Measurements from ENCODE around the gene TXLNB.

TXLNB gene

DNA sequence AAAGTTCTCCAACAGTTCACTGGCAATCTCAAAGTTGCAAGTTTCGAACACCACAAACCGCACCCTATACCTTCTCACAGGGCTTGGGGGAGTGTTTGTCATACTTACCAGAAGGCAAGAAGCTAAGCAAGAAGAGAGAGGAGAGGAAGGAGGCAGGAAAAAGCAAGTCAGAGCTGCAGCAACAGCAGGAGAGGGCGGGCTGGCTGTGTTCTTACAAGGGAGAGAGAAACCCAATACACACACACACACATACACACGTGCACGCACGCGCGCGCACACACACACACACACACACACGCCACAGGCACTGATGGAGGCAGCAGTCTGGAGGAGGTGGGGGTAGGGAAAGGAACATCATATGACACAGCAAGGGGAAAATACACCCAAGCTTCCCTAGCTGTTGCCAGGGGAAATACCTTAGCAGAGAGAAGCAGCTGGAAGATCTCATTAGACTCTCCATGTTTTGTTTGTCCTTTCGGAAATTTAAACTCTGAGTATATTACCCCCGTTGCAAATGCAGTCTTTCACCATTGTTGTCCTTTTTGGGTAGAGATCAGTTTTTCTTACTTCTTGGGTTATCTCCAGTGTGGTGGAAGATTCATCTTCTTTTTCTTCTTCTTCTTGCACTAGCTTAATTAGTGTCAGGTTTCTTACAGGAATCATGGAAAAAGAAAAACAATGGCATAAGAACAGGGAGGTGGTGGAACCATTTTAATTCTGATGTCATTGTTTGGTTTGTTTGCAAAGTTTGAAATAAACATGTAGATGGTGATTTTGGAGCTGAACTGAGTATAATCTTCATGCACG, at the start of gene TXLNB:
TSS of gene TXLNB (minus strand) at position 186 of the 807 bp plus-strand sequence. CDS start 3,099 bp downstream, outside the sequence.
- DNase-seq (ENCODE audit: low read depth), result peak; percentile 69

GRCh38 chr6:139341060-139341459, 49.3 kb upstream of the TXLNB start:
- DNase-seq (ENCODE audit: low read depth), result no peak

DNA sequence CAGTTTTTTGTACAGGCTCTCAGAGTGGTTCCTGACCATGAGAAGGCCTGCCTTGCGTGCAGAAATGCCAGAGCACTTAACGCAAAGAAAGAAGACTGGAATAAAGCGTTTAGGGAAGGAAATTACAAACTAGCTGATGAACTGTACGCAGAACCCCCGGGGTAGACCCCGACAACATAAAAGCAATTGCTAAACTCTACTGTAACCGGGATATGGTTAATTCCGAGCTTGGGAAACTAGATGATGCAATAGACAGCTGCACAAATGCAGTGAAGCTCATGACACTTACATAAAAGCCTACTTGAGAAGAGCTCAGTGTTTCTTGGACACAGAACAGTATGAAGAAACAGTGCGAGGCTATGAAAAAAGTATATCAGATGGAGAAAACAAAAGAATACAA, 47.0 kb upstream of the TXLNB start:
- DNase-seq (ENCODE audit: low read depth), result no peak

DNA sequence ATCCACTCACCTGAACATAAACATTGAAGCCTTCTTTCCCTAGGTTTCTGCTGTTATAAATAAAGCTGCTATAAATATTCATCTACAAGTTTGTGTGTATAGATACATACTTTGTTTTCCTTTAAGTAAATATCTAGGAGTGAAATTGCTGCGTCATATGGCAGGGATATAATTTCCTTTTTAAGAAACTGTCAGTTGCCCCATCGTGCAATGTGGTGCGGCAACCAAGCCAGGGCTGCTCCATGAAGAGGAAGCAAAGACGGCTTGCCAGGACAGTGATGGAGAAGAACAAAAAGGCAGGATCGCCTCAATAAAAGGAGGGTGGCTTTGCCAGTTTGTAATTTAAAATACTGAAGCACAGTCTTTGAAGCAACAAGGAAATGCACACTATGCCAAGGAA, 46.0 kb upstream of the TXLNB start:
- no peak for DNase-seq (ENCODE audit: low read depth)

DNA sequence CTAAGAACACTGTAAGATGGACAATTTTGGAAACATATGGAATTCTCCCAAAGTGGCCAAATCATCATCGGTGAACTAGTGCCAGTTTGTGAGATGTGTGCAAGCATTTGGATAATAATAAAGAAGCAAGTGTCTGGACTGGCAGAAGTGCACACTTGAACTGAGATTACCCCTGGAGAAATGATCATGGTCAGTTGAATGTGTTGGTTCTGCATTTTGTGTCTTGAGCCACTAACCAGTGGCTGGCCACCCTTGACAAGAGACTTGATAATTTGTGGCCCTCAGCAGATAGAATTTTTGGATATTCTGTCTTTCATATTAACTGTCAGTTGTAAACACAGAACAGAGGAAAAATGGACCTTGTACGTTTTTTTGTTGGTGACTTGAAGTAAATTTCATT, 45.2 kb upstream of the TXLNB start:
- no peak for DNase-seq (ENCODE audit: low read depth)

- DNase-seq (ENCODE audit: low read depth), result no peak
Measured at GRCh38 chr6:139336488-139336887, 44.7 kb upstream of the TXLNB start.

DNA sequence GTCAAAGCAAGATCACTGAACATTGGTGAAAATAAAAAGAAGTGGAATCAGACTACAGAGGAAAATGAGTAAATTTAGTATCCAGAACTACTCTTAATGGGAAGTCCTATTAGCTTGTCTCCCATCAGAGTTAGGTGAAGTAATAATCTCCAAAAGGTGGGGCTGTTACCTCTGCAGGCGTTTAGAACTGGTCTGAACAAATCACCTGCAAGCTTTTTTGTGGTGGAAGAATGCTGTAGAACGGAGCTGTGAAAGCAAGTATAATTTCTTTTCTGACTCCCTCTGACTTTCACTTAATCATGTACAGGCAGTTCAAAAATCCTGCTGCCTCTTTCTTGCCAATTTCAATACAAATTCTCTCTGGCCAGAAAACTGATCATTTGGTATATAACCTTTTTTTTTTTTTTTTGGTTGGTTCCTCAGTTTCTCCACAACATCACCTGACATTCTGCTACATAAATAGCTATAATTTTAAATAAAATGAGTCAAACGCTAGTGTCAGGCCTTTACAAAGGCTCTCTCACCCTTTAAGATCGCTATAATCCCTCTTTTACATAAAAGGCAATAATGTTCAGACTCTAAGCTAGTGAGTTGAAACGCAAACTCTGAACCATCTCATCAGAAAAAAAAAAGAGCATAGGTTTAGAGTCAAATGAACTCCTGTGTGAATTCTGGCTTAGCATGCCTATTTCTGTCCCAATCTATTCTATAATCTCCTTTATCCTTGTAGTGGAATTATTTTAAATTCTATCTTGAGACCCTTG, 43.8 kb upstream of the TXLNB start:
- DNase-seq (ENCODE audit: low read depth), result no peak

DNA sequence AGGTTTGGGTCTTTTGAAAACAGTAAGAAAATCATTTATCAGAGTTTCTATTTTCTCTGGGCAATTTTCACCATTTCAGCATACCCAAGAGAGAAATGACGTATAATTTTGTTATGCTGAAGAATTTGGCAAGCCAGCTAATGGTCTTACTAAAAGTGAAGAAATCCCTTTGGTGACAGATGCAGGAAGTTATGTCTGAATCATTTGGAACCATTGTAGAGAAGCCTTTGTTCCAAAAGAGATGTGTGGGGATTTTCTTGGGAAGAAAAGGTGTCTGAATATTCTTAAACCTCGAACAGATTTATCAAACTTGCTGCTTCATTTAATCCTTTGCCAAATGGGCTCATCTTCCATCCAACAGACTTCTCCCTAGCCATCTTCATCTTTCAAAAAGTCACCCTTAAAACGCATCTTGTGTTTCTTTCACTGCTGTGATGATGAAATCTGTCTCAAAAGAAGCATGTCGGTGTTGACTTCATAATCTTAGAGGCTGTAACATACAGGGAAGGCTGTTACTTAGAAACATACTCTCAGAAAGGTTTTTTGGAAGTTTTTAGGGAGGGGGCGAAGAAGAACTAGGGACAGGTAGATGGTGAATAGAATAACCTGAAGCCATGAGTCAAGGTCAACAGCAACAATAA, 43.1 kb upstream of the TXLNB start:
- DNase-seq (ENCODE audit: low read depth), result no peak

GRCh38 chr6:139330826-139331500, 39.2 kb upstream of the TXLNB start:
- no peak for DNase-seq (ENCODE audit: low read depth)

DNA sequence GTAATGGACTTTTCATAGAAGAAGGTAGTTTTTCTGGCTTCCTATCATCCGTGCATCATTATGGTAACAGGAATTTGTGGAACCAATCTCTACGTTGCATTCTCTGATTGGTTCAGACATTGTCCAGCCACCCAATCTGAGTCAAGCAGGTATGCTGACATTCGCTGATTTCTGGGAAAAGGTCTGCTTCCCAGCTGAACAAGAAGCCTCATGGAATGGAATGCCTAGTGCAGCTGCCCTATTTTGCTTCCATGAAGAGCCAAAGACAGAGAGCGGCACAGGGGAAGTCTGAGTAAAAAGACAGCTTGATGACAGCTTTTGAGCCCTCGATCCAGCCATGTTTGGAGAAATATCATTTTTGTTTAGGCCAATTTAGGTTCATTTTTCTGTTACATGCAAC, 38.5 kb upstream of the TXLNB start:
- DNase-seq (ENCODE audit: low read depth), result no peak

- no peak for DNase-seq (ENCODE audit: low read depth)
Measured at GRCh38 chr6:139329224-139329623, 37.4 kb upstream of the TXLNB start.

- DNase-seq (ENCODE audit: low read depth), result no peak
Measured at GRCh38 chr6:139327038-139327437, 35.2 kb upstream of the TXLNB start.

DNA sequence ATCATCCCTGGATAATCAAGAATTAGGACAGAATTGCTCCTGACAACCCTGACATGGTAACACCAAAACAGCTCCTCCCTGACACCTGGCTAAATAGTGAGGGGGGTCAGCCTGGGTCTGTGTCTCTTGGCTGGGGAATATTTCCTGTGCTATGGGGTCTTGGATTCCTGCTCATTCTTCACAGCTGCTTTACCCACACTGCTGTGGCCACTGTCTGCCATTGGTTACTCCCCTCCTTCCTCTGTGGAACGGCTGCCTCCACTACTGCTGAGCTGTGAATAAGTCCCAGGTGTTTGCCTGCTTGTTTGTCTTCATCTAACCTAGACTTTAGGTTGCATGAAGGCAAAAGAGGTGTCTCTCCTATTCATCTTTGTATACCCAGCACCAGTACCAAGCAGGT, 33.9 kb upstream of the TXLNB start:
- DNase-seq (ENCODE audit: low read depth), result no peak

DNA sequence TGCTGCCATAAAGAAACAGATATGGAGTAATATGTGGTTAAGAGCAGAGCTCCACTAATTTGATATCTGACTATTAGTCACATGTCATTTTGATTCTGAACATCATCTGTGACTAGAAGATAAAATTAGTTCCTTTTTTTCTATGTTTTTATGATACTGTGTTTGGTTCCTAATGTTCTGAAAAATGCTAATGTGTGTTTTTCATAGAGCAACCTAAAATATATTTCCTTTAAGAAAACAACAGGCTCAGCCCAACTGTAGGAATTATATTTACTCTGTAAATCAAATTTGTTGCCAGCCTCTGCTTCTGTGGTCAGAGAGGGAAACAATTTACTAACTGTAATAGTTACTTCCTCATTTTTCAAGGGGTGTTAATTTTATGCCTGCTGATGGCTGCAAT, 33.3 kb upstream of the TXLNB start:
- DNase-seq (ENCODE audit: low read depth), result no peak

DNA sequence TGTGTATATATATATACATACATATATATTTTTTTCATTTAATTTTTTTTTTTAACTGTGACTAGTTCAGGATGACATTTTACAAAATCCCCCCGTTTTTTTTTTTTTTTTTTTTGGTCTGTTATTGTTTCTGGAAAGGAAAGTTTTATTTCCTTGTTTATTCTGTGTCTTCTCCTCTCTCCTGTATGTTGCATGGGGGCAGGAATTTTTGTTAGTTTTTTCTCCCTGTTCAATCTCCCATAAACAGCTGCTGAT, 32.4 kb upstream of the TXLNB start:
- DNase-seq (ENCODE audit: low read depth), result no peak

GRCh38 chr6:139323511-139324300, 31.9 kb upstream of the TXLNB start:
- peak; percentile 62 for DNase-seq (ENCODE audit: low read depth)

DNA sequence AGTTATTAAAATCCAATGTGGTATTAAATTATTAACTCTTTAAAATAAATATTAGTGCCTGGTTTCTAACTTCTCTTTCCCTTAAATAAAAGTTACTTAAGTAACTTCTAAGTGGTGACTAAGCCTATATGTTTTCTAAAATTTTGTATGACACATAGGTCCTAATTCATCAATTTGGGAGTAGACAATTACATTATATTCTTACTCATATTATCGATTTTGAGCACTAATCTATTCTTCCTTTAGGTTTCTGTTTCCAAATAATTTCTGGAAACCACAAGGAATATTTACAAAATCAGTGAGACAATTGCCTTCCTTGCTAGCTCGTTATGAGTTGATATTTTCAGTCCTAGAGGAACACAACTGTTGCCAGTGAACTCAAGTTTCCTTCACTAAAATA, 28.3 kb upstream of the TXLNB start:
- DNase-seq (ENCODE audit: low read depth), result no peak

DNA sequence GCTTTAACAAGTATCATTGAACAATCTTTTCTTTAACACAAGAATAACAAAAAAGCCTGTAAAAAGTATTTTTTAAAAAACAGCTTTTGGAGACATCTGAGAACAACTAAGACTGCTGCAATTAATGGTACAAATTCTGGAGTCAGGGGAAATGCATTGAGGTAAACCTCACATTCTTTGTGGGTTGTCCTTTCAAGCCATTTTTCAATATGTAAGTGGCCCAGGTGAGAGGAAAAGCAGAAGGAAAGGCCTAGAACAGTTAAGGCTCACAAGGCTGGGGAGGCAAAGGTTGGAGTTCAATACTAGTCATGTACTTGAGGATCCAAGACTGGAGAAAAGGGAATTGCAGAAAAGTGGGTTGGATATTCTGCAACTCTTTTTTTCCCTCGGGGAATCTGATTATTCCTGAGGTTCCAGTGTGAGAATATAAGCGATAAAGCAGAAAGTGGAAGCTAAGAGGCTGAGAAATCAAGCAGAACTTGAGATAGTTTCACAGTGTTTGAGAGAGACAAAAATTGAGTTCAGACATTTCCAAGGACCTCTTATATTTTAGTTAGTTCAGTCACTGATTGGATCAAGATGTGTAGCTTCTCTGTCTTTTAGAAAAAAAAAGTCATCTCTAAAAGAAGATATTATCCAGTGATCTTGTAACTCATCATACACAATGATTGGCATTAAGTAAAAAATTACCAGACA, 25.0 kb upstream of the TXLNB start:
- no peak for DNase-seq (ENCODE audit: low read depth)

DNA sequence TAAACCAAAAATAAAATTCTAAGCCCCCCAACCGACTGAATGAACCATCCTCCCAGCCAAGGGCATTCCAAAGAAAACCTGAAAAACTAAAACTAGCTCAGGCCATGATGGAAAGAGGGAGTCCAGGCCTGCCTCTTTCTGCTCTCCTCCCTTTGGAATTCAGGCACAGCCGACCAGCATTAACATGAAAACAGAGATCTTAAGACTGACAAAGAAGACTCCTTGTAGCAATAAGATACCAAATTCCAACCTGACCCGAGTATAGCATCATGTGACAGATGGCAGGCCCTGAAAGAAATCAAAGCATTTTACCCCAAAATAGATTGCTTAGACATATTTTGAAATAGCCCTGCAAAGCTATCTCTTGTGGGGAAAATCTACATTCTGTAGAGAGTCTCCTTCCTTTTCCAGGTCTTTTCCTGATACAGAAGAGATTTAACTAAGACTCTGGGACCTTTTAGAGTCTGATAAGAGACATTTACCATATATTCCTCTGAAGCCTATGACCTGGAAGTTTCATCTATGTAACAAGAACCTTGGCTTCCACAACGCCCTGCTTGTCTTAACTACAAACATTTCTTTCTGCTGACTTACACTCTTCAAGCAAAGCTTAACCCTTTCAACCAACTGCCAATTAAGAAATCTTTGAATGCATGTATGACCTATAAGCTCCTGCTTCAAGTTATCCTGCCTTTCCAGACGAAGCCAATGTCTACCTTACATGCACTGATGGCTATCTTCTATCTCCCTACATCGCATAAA, 22.2 kb upstream of the TXLNB start:
- DNase-seq (ENCODE audit: low read depth), result no peak

GRCh38 chr6:139313229-139313628, 21.4 kb upstream of the TXLNB start:
- no peak for DNase-seq (ENCODE audit: low read depth)

DNA sequence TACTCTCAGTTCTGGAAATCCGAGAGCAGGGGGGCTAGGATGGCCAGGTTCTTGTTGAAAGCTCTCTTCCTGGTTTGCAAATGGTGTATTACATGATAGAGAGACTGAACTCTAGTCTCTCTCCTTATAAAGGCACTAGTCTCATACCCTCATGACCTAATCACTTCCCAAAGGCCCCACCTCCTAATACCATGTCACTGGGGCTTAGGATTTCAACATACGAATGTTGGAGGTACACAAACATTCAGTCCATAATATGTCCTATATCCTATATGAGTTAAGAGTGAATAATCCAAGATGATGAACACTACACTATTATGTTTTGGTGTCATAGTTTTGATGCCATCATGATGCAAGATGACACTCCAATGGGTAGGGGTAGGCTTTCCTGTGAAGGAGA, 20.0 kb upstream of the TXLNB start:
- DNase-seq (ENCODE audit: low read depth), result no peak
